ENCODE results near the gene RPL32.

Gene RPL32

GRCh38 chr3:12831301-12831866 lies 10.0 kb downstream of the RPL32 start:
- DNase-seq, result no peak

GRCh38 chr3:12830785-12831156 lies 10.6 kb downstream of the RPL32 start:
- no peak for DNase-seq

GRCh38 chr3:12829886-12830784 lies 11.2 kb downstream of the RPL32 start:
- no peak for DNase-seq

GRCh38 chr3:12829404-12829803 lies 12.0 kb downstream of the RPL32 start:
- no peak for DNase-seq

- no peak for DNase-seq
Observed at GRCh38 chr3:12828751-12829150, 12.6 kb downstream of the RPL32 start.

- DNase-seq, result no peak
Observed at GRCh38 chr3:12825156-12825555, 16.2 kb downstream of the RPL32 start.

- no peak for DNase-seq
Observed at GRCh38 chr3:12824299-12824698, 17.1 kb downstream of the RPL32 start.

- DNase-seq, result no peak
Observed at GRCh38 chr3:12822725-12823373, 18.5 kb downstream of the RPL32 start.

- no peak for DNase-seq
Observed at GRCh38 chr3:12818773-12819172, 22.6 kb downstream of the RPL32 start.

GRCh38 chr3:12818273-12818672 lies 23.1 kb downstream of the RPL32 start:
- DNase-seq, result no peak

- no peak for DNase-seq
Observed at GRCh38 chr3:12817343-12817710, 24.0 kb downstream of the RPL32 start.

GRCh38 chr3:12816521-12817342 lies 24.6 kb downstream of the RPL32 start:
- no peak for DNase-seq

- DNase-seq, result no peak
Observed at GRCh38 chr3:12815719-12816118, 25.6 kb downstream of the RPL32 start.

GRCh38 chr3:12815078-12815477 lies 26.3 kb downstream of the RPL32 start:
- no peak for DNase-seq

- DNase-seq, result no peak
Observed at GRCh38 chr3:12813967-12814366, 27.4 kb downstream of the RPL32 start.

GRCh38 chr3:12812812-12813211 lies 28.6 kb downstream of the RPL32 start:
- DNase-seq, result no peak

- no peak for DNase-seq
Observed at GRCh38 chr3:12810961-12811360, 30.4 kb downstream of the RPL32 start.

- DNase-seq, result peak; percentile 94
Observed at GRCh38 chr3:12810013-12810780, 31.2 kb downstream of the RPL32 start.

- DNase-seq, result no peak
Observed at GRCh38 chr3:12809435-12809834, 31.9 kb downstream of the RPL32 start.

- DNase-seq, result no peak
Observed at GRCh38 chr3:12809001-12809400, 32.4 kb downstream of the RPL32 start.

- no peak for DNase-seq
Observed at GRCh38 chr3:12808587-12808986, 32.8 kb downstream of the RPL32 start.

GRCh38 chr3:12807601-12808359 lies 33.6 kb downstream of the RPL32 start:
- no peak for DNase-seq
